Fibroblast of upper back skin (primary cell): ENCODE results near the gene TPRN.

ENCODE experiments used
- DNase-seq: peaks from one replicate; pipeline ENCODE4 v3.0.0-alpha.2; 2013

TPRN gene

DNA sequence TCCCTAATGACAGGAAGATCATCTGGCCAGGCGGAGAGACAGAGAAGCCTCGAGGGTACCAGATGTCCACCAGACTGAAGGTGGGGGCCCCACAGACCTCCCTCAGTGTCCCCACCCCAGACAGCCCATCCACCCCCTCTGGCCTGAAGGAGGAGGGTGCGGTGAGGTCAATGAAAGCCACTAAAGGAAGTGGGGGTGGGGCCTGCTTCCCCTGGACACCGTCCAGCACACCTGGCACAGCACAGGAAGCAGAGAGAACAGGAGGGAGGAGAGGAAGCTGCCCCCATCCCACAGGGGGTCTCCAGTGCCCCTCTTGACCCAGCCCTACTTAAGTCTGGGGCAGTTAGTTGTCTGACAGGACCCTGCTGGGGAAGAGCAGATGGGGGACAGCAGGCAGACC is 41.9 kb downstream of the TPRN start:
- DNase-seq: no peak

- no peak for DNase-seq
Observed at GRCh38 chr9:137157618-137158415, 42.7 kb downstream of the TPRN start.

- DNase-seq: peak; percentile 16
Observed at GRCh38 chr9:137156567-137157375, 43.8 kb downstream of the TPRN start.

GRCh38 chr9:137152844-137153405 is 47.6 kb downstream of the TPRN start:
- no peak for DNase-seq

GRCh38 chr9:137150617-137151457 is 49.7 kb downstream of the TPRN start:
- no peak for DNase-seq

DNA sequence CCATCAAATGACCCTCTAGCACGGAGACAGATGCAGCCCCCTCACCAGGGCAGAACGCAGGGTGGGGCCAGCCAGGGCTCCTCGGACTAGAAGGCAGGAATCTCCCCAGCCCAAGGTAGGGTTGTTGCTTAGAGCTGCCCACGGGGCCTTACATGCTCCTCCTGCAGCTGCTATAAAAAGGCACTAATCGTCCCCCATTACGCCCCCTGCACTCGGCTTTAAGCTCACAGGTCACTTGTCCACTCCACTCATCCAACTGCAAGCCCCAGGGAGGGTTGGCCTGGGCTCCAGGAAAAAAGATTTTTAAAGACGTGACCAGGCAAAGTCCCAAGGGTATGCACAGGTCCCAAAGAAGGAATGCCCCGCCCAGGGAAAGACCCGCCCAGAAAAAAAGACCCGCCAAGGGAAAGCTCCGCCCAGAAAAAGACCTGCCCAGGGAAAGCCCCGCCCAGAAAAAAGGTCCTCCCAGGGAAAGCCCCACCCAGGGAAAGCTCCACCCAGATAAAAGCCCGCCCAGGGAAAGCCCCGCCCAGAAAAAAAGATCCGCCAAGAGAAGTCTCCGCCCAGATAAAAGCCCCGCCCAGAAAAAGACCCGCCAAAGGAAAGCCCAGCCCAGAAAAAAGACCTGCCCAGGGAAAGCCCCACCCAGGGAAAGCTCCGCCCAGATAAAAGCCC is 50.5 kb downstream of the TPRN start:
- DNase-seq: no peak

DNA sequence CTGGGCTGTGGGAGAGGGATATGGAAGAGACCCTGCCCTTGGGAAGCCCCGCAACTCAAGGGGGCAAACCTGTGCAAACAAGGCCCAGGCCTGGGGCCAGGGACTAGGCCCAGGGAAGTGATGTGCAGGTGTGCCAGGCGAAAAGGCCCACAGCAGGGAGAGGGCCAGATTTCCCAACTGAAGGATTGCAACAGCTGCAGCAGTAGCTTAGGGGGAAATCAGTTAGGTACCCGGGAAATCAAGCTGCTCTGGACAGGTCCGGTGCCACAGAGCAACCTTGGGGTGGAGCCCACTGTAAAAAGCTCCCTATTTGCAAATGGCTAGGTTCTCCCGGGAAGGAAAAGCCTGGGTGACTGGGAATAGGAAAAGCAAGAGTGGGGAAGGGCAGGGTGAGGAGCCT is 51.2 kb downstream of the TPRN start:
- DNase-seq: no peak

DNA sequence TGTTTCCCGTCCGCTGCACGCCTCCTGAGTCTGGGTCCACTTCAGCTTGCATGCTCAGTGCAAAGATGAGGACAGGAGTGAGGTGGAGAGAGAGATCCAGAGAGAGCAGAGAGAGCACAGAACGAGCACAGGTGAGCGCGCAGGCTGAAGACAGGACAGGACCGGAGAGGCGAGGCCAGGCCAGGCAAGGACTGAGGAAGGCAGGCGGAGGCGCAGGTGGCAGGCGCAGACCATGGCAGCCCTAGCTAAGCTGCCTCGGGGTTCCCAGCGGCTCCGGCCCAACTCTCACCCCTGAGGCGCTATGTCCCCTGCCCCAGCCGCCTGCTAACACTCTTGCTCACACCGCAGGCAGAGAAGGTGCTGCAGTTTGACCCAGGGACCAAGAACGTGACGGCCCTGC is 51.9 kb downstream of the TPRN start:
- no peak for DNase-seq

GRCh38 chr9:137148242-137148641 is 52.3 kb downstream of the TPRN start:
- no peak for DNase-seq

DNA sequence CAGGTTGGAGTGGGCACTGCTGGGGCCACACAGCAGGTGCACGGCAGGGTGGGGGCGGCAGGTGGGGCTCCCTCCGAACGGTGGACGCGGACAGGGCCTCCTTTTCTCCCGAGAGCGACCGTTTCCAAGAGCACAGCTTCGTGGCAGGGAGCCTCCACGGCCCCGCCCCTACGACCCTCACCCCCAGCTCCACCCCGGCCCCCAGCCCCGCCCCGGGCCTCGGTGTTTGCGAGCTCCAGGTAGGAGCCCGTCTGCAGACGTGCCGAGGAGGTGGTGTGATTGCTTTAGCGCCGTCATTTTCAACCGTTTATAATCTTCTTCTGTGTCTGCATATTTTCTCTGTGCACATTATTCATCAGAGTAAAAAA is 52.8 kb downstream of the TPRN start:
- DNase-seq: no peak

GRCh38 chr9:137147091-137147792 is 53.3 kb downstream of the TPRN start:
- no peak for DNase-seq

GRCh38 chr9:137146527-137146918 is 54.0 kb downstream of the TPRN start:
- no peak for DNase-seq

DNA sequence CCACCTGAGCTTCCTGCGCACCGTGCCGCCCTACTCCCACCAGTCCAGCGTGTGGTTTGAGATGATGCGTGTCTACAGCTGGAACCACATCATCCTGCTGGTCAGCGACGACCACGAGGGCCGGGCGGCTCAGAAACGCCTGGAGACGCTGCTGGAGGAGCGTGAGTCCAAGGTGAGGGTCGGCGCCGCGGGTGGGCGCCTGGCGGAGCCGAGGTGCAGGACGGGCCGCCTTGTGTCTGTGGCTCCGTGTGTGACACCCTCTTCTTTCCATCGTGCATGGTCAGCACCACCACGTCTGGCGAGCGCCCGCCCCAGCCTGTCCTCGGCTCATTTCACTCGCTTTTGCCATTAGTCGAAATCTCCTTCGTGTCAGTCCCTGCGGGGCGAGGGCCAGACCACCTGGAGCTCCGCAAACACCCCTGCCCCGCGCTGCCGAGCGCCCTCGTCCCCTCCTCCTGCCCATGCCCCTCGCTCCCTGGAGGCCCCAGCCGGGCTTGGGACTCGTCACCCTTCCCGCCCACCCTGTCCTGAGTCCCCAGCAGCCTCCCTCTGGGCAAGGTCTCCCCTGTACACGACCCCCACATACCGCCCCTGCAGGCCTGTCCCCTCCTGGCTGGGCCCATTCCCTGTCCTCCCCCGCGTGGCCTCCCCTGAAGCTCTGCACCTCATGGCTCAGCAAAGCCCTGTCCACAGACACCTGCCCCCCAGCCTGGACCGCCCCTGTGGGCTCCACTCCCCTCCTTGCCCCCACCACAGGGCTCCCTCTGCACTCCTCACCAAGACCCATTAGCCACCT is 54.6 kb downstream of the TPRN start:
- no peak for DNase-seq

DNA sequence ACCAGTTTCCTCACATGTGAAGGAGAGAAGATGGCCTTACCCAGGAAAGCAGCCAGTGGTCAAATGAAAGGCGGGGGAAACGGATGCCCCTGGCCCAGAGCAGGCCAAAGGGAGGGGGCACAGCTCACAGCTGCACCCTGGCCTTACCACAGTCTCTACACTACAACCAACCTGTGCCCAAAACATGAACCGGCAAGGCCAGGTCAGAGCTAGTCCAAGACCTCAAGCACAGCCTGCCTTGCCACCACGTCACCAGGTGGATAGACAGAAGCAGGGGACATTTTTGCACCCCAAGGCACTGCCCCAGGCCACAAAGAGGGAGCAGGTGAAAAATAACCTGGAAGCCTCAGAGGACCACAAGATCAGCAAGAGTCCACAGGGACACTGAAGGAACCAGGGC is 57.1 kb downstream of the TPRN start:
- no peak for DNase-seq

DNA sequence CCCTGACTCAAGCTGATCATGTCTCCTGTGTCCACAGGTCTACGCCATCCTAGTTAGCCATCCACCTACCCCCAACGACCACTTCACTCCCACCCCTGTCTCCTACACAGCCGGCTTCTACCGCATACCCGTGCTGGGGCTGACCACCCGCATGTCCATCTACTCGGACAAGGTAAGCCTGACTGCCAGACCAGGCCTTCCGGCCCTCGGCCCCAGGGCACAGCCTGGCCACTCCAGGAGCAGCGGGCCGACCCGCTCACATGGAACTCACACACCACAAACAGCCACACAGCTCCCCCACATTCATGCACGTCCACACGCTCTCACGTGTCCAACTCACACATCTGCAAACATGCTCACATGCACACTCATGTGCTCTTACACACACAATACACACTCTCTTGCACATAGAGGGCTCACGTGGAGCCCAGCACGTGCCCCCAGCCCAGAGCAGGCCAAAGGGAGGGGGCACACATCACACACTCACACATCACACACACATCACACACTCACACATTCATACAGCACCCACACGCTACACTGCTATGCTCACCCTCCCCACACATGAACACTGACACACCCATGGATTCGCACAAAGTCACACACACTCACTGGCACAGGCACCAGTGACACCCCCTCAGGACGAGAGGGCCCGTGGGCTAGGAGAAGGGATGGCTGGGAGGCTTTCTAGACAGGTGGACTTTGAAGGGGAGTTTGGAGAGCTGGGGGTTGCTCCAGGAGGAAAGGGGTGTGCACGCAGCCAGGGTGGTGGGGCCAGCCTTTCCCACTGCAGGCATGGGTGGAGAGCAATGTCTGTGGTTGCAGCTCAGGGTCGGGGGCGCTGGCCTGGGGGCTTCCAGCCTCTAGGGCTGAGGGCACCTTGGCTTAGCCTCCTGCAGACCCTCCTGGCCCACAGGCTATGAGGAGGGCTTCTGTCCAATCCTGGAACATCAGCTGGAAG is 58.3 kb downstream of the TPRN start:
- no peak for DNase-seq
